NCI-H82 (cell line): Measurements from ENCODE around the gene MRC2.

Experiments used
- DNase-seq: peaks from one replicate; lab custom pipeline; 2025; lab: John Stamatoyannopoulos, UW

The MRC2 gene

DNA sequence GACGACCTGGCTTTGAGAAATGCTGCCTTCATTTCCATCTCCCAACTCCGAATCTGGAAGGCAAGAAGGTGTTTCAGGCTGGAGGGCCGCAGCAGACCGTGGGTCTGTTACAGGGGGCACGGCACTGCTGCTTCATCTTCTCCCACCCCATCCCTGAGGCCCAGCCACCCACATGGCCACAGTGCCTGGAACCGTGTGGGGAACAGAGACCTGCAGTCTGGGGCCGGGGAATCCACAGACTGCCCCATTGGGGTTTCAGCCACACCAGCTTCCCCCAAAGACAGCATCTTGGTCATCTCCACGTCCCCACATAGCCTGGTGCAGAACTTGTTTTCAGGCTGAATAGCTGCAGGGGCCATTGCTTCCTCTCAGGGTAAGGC is 74.2 kb downstream of the MRC2 start:
- DNase-seq = no peak

DNA sequence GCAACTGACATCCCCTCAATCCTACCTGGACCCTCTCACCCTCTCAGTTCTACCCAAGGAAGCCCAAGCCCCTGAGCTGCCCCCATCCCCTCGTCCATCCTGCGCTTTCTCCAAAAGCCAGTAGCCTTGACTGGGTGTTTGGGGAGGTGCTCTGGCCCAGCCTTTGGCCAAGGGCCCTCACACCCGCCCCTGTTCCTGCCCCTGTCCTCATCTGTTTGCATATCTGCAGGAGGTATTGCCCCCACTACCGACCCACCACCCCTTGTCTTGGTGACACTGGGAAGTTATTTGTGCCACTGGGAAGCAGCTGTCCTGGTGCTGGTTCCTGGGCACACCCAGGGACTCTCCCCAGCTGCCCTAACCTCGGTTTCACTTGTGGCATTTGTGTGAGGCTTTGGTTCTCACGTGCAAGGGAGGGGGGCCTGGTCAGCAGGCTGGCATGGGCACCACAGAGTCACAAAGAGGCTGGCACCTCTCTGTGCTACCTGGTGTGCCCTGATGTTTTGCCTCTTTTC is 75.3 kb downstream of the MRC2 start:
- DNase-seq = no peak

GRCh38 chr17:62703261-62703775 is 75.8 kb downstream of the MRC2 start:
- DNase-seq = no peak

- DNase-seq = peak; percentile 81
These were observed 76.4 kb downstream of the MRC2 start for GRCh38 chr17:62703776-62704380.

DNA sequence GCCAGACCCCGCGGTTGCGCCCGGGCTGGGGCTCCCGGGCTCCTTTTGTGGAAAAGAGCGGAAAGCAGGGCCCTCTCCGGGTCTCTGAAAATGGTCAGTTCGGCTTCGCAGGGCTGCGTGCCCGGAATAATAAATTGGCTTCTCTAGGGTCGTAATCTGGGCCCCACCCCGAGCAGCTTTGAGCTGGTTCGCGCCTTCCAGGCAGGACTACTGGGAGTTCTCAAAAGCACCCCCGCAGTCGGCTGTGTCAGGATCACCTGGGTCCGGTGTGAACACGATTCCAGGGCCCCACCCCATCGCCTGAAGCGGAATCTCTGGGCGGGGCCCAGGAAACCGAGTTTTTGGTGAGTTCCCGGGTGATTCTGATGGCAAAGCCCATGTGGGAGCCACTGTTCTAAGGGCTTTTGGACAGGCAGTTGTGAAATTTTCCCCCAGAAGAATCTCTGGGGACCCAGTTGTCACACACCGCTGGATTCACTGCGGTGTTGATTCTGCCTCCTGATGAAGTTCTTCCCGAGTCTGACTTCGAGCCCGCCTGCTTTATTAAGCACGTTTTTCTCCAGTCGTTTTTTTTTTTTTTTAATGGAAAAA is 77.0 kb downstream of the MRC2 start:
- peak; percentile 42 for DNase-seq

GRCh38 chr17:62705156-62705777 is 77.8 kb downstream of the MRC2 start:
- no peak for DNase-seq

- DNase-seq = no peak
These were observed 78.5 kb downstream of the MRC2 start for GRCh38 chr17:62705778-62706597.

GRCh38 chr17:62706598-62707424 is 79.3 kb downstream of the MRC2 start:
- no peak for DNase-seq

DNA sequence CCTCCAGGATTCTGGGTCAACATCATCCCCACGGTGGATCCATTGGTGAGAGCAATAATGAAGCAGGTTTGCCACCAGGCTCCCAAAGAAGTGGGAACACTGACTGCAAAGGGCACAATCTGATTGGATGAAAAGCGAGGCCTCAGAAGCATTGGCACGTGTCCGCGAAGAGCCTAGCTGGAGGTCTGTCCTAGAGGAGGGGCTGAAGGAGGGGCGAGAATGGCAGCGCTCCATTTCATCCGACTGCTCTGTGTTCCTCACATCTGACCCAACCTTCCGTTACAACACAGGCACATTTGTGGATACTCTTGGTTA is 79.9 kb downstream of the MRC2 start:
- DNase-seq = no peak

GRCh38 chr17:62708587-62708986 is 81.1 kb downstream of the MRC2 start:
- DNase-seq = no peak

DNA sequence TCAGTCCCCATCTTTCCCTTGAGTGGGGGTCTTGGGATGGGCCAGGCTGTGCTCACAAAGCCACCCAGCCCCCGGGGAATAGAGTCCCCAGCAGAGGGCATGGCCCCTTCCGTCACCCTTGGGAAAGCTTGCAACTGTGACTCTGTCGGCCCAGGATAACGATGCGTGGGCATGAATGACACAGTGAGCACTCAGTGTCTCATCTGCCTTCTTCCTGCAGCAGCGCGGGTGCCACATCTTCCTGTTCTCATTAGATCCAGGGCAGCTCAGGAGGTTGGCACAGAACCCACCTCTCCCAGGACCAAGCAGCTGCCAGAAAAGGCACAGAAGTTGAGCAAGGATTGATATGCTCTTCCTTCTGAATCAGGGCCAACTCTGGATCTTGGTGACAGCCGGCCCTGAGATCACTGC is 84.7 kb downstream of the MRC2 start:
- DNase-seq = no peak

DNA sequence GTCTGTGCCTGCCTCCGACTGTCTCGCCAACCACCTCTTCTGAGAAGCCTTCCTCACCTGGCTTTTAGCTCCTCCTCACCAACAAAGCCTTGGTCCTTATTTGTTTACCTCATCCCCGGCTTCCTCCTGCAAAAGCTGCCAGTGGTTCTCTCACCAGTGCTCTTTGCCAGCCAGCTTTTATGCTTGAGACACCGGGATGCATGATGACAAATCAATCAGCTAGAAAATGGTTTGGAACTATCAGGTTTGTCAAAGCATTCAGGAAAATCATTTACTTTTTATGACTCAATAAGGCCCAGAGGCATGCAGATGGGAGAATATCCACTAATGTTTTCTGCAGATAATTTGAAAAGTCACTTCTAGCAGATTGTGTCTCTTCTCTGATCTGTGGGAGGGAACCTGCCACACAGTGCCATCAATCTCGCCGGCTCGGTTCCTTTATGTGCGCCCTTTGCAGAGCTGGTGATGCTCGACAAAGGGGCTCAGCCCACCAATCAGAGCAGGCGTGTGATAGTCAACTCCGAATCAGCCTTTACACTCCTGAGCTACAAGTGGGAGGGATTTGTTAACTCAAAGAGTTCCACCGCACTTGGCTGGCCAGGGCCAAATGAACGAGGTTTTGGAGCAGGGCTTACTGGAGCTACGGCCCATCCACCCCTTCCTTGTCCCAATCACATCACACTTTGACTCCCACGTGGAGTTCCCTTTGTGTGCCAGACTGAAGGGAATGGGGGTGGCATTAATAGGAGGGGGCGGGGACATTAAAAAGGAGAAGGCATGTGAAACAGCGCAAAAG is 85.8 kb downstream of the MRC2 start:
- DNase-seq = no peak

DNA sequence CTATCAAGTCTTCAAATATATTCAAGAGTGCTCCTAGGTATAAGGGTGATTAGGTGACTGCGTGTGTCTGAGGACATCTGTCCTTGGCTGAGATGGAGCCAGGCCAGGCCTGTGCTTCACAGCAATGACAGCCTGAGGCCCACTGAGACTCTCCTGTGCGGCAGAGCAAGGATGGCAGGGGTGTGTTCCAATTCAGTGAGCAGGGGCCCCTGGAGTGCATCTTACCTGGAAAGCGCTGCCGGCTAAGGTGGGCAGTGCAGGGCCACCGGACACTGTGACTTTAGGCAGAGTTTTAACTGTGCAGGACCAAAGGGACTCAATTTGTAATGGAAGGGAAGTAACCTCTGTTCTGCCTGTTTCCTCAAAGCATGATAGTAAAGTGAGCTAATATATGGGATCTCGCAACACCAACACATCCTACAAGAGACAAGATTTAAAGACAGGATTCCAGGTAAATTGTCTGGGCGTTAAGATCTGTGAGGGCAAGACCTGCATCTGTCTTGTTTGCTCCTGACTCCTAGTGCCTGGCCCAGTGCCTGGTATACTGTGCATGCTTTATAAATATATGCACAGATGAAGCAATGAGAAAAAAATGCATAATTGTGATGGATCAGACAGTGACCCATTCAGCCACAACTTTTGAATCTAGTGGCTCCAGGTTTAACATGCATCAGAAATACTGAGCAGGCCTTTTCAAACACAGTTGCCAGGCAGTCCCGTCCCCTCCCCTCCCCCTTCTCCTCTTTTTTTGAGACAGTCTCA is 86.7 kb downstream of the MRC2 start:
- DNase-seq = no peak

DNA sequence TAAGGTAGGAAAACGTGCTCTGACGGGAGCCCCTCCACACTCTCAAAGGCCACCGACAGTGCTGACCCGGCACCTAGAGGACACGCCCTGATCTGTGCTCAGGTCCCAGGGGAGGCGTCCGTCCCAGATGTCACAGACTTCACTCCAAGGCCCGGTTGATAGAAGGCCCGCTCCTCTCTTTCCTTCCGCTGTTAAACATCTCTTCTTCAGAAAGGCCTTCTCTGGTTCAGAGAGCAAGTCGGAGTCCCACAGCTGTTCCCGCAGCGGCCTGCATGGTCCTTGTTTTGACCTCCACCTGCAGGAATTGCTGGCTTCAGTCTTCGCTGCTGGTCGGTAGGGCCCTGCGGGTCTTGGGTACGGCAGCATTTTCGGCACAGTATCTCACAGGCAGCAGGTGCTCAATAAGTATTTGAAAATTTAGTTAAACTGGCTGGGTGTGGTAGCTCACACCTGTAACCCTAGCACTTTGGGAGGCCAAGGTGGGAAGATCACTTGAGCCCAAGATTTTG is 88.5 kb downstream of the MRC2 start:
- no peak for DNase-seq

DNA sequence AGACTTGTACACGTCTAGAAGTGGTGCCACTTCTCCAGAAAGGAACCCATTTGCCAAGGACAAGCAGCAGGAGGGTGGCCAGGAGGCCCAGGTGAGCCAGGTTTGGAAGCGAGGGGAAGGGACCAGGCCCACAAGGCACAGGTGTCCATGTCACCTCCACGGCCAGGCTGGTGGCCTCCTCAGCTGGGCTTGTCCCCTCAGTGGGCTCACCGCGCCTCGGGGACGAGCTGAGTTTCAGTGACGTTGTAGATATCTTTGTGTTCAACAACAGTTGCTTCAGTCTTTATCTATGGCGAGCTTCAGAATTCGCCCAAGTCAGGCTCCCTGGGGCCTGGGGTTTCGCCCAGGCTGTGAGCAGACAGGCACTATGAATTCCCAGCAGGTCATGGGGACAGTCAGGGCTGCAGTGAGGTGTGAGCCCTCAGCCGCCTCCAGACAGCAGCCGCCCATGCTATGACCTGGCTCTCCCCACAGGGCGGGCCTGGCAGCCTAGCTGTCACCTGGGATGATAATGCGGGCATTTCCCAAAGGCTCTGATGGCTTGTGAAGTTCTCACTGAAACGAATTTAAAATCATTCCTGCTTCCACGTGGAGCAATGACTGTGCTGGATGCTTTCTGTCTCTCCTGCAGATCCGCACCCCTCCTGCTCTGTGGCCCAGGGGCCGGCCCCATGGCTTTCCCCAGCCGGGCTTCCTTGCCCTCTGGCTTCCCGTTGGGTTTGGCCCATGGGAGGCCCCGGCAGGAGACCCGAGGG is 89.5 kb downstream of the MRC2 start:
- no peak for DNase-seq

GRCh38 chr17:62717589-62717855 is 90.1 kb downstream of the MRC2 start:
- DNase-seq = no peak

- no peak for DNase-seq
These were observed 90.4 kb downstream of the MRC2 start for GRCh38 chr17:62717889-62718288.

DNA sequence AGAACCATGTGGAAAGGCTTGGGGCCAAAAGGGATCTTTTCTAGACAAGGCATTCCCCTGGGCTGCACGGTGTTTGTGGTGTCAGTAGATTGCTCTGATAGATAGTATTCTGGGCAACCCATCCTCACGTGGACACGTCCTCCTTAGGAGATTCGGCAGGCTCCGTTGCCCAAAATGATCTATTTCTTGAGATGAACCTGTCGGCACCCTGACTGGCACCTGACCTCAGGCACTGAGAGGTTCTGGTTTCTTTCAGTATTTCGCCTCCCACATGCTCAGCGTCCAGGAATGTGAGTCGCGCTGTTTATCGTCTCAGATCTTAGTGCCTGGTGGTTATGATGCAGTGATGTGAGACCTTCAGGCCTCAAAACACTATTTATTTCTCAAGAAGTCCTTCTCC is 91.0 kb downstream of the MRC2 start:
- no peak for DNase-seq

- DNase-seq = no peak
These were observed 92.1 kb downstream of the MRC2 start for GRCh38 chr17:62719586-62719985.
